NCI-H524 (cell line): Measurements from ENCODE around the gene TAX1BP1.
A peak's percentile ranks its signal among the peaks of the same experiment; 100 is the strongest.

Source experiments
- DNase-seq, 2 experiments: peaks; one replicate each; lab custom pipeline; 2025; lab: John Stamatoyannopoulos, UW

Gene TAX1BP1

GRCh38 chr7:27781188-27781587, 41.2 kb downstream of the TAX1BP1 start:
- DNase-seq: no peak

- DNase-seq: no peak
Measured at GRCh38 chr7:27782849-27783248, 42.9 kb downstream of the TAX1BP1 start.

GRCh38 chr7:27784399-27785053, 44.6 kb downstream of the TAX1BP1 start:
- peak; percentile 4 to 60 for DNase-seq

GRCh38 chr7:27788437-27788836, 48.5 kb downstream of the TAX1BP1 start:
- DNase-seq: no peak

- no peak for DNase-seq
Measured at GRCh38 chr7:27793780-27794179, 53.8 kb downstream of the TAX1BP1 start.

GRCh38 chr7:27795977-27796376, 56.0 kb downstream of the TAX1BP1 start:
- DNase-seq: no peak

GRCh38 chr7:27799212-27799611, 59.2 kb downstream of the TAX1BP1 start:
- DNase-seq: no peak

- no peak for DNase-seq
Measured at GRCh38 chr7:27802999-27803398, 63.0 kb downstream of the TAX1BP1 start.

- DNase-seq: no peak
Measured at GRCh38 chr7:27804139-27804538, 64.2 kb downstream of the TAX1BP1 start.

- no peak for DNase-seq
Measured at GRCh38 chr7:27808626-27809025, 68.7 kb downstream of the TAX1BP1 start.

GRCh38 chr7:27810186-27810585, 70.2 kb downstream of the TAX1BP1 start:
- no peak for DNase-seq

GRCh38 chr7:27812706-27813105, 72.7 kb downstream of the TAX1BP1 start:
- DNase-seq: no peak

GRCh38 chr7:27822245-27822644, 82.3 kb downstream of the TAX1BP1 start:
- no peak for DNase-seq

GRCh38 chr7:27825891-27826290, 85.9 kb downstream of the TAX1BP1 start:
- no peak for DNase-seq

GRCh38 chr7:27826357-27826756, 86.4 kb downstream of the TAX1BP1 start:
- DNase-seq: no peak

- peak; percentile 15 to 57 for DNase-seq
Measured at GRCh38 chr7:27834179-27834921, 94.4 kb downstream of the TAX1BP1 start.

GRCh38 chr7:27835376-27835775, 95.4 kb downstream of the TAX1BP1 start:
- no peak for DNase-seq

GRCh38 chr7:27836536-27836935, 96.6 kb downstream of the TAX1BP1 start:
- DNase-seq: no peak

GRCh38 chr7:27839099-27839498, 99.1 kb downstream of the TAX1BP1 start:
- no peak for DNase-seq

- DNase-seq: no peak
Measured at GRCh38 chr7:27840313-27840712, 100.4 kb downstream of the TAX1BP1 start.

- no peak for DNase-seq
Measured at GRCh38 chr7:27840760-27841364, 100.9 kb downstream of the TAX1BP1 start.

GRCh38 chr7:27842094-27842692, 102.2 kb downstream of the TAX1BP1 start:
- DNase-seq: peak; percentile 68 to 85

- no peak for DNase-seq
Measured at GRCh38 chr7:27842851-27843250, 102.9 kb downstream of the TAX1BP1 start.
